HepG2 (cell line): ENCODE measurements around the gene NPPB. TPM values are rescaled to one million over a fixed set of nuclear protein-coding genes. Genes with fewer than 3 reads are reported as not detected.

Experiments used
- ATAC-seq: fragments of 200-7000 bp; cut with Tn5 transposase; 3 replicates; pipeline ENCODE4 v1.9.1; 2020; ENCODE audit warnings: mild to moderate bottlenecking, moderate library complexity
- BruUV-seq: library from RNA; stranded (reverse); fragments of 400-500 nt; replicated peaks from 2 replicates; lab custom pipeline; 2021; lab: Mats Ljungman, UMichigan
- CTCF ChIA-PET: fragments of 300-600 bp; formaldehyde crosslinking; extraction: SDS; loops from one replicate; lab custom pipeline; 2021; ENCODE audit warnings: low total read pairs, inconsistent platforms, low intra/inter-chr PET ratio; lab: Yijun Ruan, JAX
- POLR2A ChIA-PET: fragments of 350-600 bp; sonication (Branson Sonifier 250); formaldehyde crosslinking; loops from one replicate; lab custom pipeline; 2020; ENCODE audit warnings: antibody characterized with exemption, inconsistent platforms; lab: Yijun Ruan, JAX
- DNase-seq: peaks from one replicate; pipeline ENCODE4 v3.0.0-alpha.2; 2015; ENCODE audit warnings: low spot score
- FAIRE-seq: peaks from 3 replicates; lab custom pipeline; 2011; peaks lifted over from hg19 to GRCh38; lab: Jason Lieb, UNC
- H2AFZ ChIP-seq: one replicate; pipeline ENCODE4 v1.6.1; 2011; ENCODE audit warnings: low read length, inconsistent platforms
- H3K27ac ChIP-seq: fragments of 300-600 bp; 3 replicates; pipeline ENCODE4 v1.8.0; 2011; ENCODE audit warnings: mixed run types, mild to moderate bottlenecking, mixed read lengths, low read length, inconsistent platforms; ENCODE audit not compliant: insufficient read depth; ENCODE audit errors: extremely low read length
- H3K27me3 ChIP-seq, 2 experiments: fragments of 200-600 bp in 1 of 2; 2 replicates in 1 of 2; 3 replicates in 1 of 2; pipeline versions ENCODE4 v1.6.0 to v1.8.0; 2011; ENCODE audit warnings: low read length in 2 of 2, mild to moderate bottlenecking in 2 of 2, moderate library complexity in 2 of 2, inconsistent platforms in 1 of 2; ENCODE audit not compliant: insufficient read depth in 2 of 2, control insufficient read depth in 1 of 2
- H3K36me3 ChIP-seq, 2 experiments: fragments of 200-600 bp in 1 of 2; replicated peaks in 1 of 2; 2 replicates in 1 of 2; 3 replicates in 1 of 2; pipeline versions ENCODE4 v1.5.1 to v1.8.0; 2011; ENCODE audit warnings: low read length in 2 of 2, inconsistent platforms in 1 of 2; ENCODE audit not compliant: insufficient read depth in 2 of 2, control insufficient read depth in 1 of 2
- H3K4me1 ChIP-seq: 2 replicates; pipeline ENCODE4 v1.5.1; 2012; ENCODE audit warnings: low read length, inconsistent platforms; ENCODE audit not compliant: insufficient read depth
- H3K4me2 ChIP-seq: 2 replicates; pipeline ENCODE4 v1.6.0; 2011; ENCODE audit warnings: low read depth, low read length, inconsistent platforms
- H3K4me3 ChIP-seq, 3 experiments: fragments of 200-600 bp in 1 of 3; sonication (generic), shearing (Covaris generic) in 1 of 3; replicated peaks in 1 of 3; 2 replicates each; pipeline ENCODE4 v1.5.1; 2011 to 2016; ENCODE audit warnings: low read length in 3 of 3, inconsistent platforms in 2 of 3, low read depth in 2 of 3, mild to moderate bottlenecking in 2 of 3, control low read depth in 1 of 3, mixed read lengths in 1 of 3; ENCODE audit not compliant: insufficient read depth in 1 of 3
- H3K79me2 ChIP-seq: one replicate; pipeline ENCODE4 v1.6.1; 2011; ENCODE audit warnings: low read length, inconsistent platforms; ENCODE audit not compliant: insufficient read depth
- H3K9ac ChIP-seq: 2 replicates; pipeline ENCODE4 v1.6.0; 2011; ENCODE audit warnings: mild to moderate bottlenecking, low read depth, low read length, inconsistent platforms; ENCODE audit not compliant: insufficient read depth
- H3K9me3 ChIP-seq: 2 replicates; pipeline ENCODE4 v1.5.1; 2012; ENCODE audit warnings: mild to moderate bottlenecking, low read length
- H4K20me1 ChIP-seq: 2 replicates; pipeline ENCODE4 v1.6.0; 2011; ENCODE audit warnings: inconsistent platforms, mild to moderate bottlenecking, low read length, moderate library complexity; ENCODE audit not compliant: insufficient read depth
- AGO2 ChIP-seq: fragments of 200-400 bp; formaldehyde crosslinking; optimal IDR thresholded peaks from 2 replicates; pipeline ENCODE3; 2017; ENCODE audit warnings: mild to moderate bottlenecking, low read depth, low read length, moderate library complexity
- FLYWCH1 ChIP-seq: sonication (generic); formaldehyde crosslinking; IDR thresholded peaks from 2 replicates; pipeline ENCODE4 v1.8.1; 2023; ENCODE audit warnings: mild to moderate bottlenecking, missing genetic modification reagents
- HOXA7 ChIP-seq: sonication (generic); formaldehyde crosslinking; IDR thresholded peaks from 2 replicates; pipeline ENCODE4 v1.8.1; 2022; ENCODE audit warnings: mild to moderate bottlenecking, missing genetic modification reagents, moderate library complexity
- KLF9 ChIP-seq: IDR thresholded peaks from 2 replicates; pipeline ENCODE4 v1.6.1; 2016; ENCODE audit warnings: low read depth
- MTA3 ChIP-seq: sonication (generic); formaldehyde crosslinking; IDR thresholded peaks from 2 replicates; pipeline ENCODE4 v1.4.0; 2020; ENCODE audit warnings: missing genetic modification reagents
- NAIF1 ChIP-seq: sonication (generic); formaldehyde crosslinking; IDR thresholded peaks from 2 replicates; pipeline ENCODE4 v1.5.0; 2020; ENCODE audit warnings: mild to moderate bottlenecking, missing genetic modification reagents, borderline replicate concordance
- NFKB2 ChIP-seq: sonication (generic); formaldehyde crosslinking; IDR thresholded peaks from 2 replicates; pipeline ENCODE4 v1.4.0; 2020; ENCODE audit warnings: missing genetic modification reagents, borderline replicate concordance
- POLR2A ChIP-seq, 2 experiments: IDR thresholded peaks; 2 replicates each; pipeline ENCODE4 v1.6.1; 2011; ENCODE audit warnings: low read depth in 2 of 2, low read length in 2 of 2, mild to moderate bottlenecking in 1 of 2, moderate library complexity in 1 of 2; ENCODE audit not compliant: insufficient read depth in 1 of 2
- REL ChIP-seq: sonication (generic); formaldehyde crosslinking; conservative IDR thresholded peaks from 2 replicates; pipeline ENCODE4 v1.8.0; 2022; ENCODE audit warnings: mild to moderate bottlenecking, missing genetic modification reagents, moderate library complexity
- SIN3A ChIP-seq: IDR thresholded peaks from 2 replicates; pipeline ENCODE4 v1.6.1; 2011; ENCODE audit warnings: low read depth, mild to moderate bottlenecking, control low read depth, low read length, borderline replicate concordance
- SIX4 ChIP-seq: sonication (generic); formaldehyde crosslinking; IDR thresholded peaks from 2 replicates; pipeline ENCODE4 v1.4.0; 2020; ENCODE audit warnings: missing genetic modification reagents
- ZIK1 ChIP-seq: sonication (generic); formaldehyde crosslinking; IDR thresholded peaks from 2 replicates; pipeline ENCODE4 v1.5.0; 2020; ENCODE audit warnings: mild to moderate bottlenecking, low read depth, missing genetic modification reagents, borderline replicate concordance
- ZNF256 ChIP-seq: sonication (generic); formaldehyde crosslinking; conservative IDR thresholded peaks from 2 replicates; pipeline ENCODE4 v1.4.0; 2020; ENCODE audit warnings: missing genetic modification reagents
- ZNF343 ChIP-seq: sonication (generic); formaldehyde crosslinking; IDR thresholded peaks from 2 replicates; pipeline ENCODE4 v1.4.0; 2020; ENCODE audit warnings: mild to moderate bottlenecking, missing genetic modification reagents
- ZNF468 ChIP-seq: sonication (generic); formaldehyde crosslinking; IDR thresholded peaks from 2 replicates; pipeline ENCODE4 v1.8.0; 2022; ENCODE audit warnings: mild to moderate bottlenecking, moderate library complexity, missing genetic modification reagents
- ZNF629 ChIP-seq: sonication (generic); formaldehyde crosslinking; conservative IDR thresholded peaks from 2 replicates; pipeline ENCODE4 v1.5.0; 2020; ENCODE audit warnings: missing genetic modification reagents
- ZNF703 ChIP-seq: sonication (generic); formaldehyde crosslinking; IDR thresholded peaks from 2 replicates; pipeline ENCODE4 v1.5.1; 2020; ENCODE audit warnings: missing genetic modification reagents, mild to moderate bottlenecking, moderate library complexity, borderline replicate concordance
- ZNF776 ChIP-seq: sonication (generic); formaldehyde crosslinking; IDR thresholded peaks from 2 replicates; pipeline ENCODE4 v1.4.0; 2020; ENCODE audit warnings: mild to moderate bottlenecking, missing genetic modification reagents
- WGBS: methylation state at CpG from one replicate; pipeline ENCODE4 v1.1.6; 2017; ENCODE audit warnings: low lambda C conversion rate; 5-methylcytosine and 5-hydroxymethylcytosine counted together
- in situ Hi-C: cut with HindIII; loops from 2 replicates; pipeline ENCODE4 v1.10.0; 2017; ENCODE audit warnings: low pct_unique_long_range_greater_than_20kb; ENCODE audit not compliant: extremely low pct_ligation_motif_present
- intact Hi-C: fragments of 100-400 bp; cut with micrococcal nuclease; formaldehyde crosslinking; loops from one replicate; pipeline ENCODE4 v1.10.0; 2022; ENCODE audit not compliant: unreplicated experiment
- polyA plus RNA-seq, 8 experiments: library from polyadenylated mRNA; depleted of rRNA in 3 of 8; stranded (reverse) in 7 of 8; unstranded in 1 of 8; fragments of >200 nt; fragmentation: Illumina TruSeq in 4 of 8; extraction: Trizol in 4 of 8; gene quantifications; 2 replicates each; pipeline versions ENCODE4 v1.2.1 to v1.2.3, GENCODE V29; 2011 to 2016; ENCODE audit warnings: low read depth in 4 of 8, missing spikeins in 1 of 8, mixed read lengths in 1 of 8; ENCODE audit not compliant: insufficient read depth in 1 of 8
- total RNA-seq, 5 experiments: library from RNA; depleted of rRNA; stranded (reverse); fragments of >200 nt; fragmentation: Illumina TruSeq; extraction: Trizol; gene quantifications; 2 replicates each; pipeline ENCODE4 v1.2.3, GENCODE V29; 2016; ENCODE audit warnings: low read depth in 1 of 5
- TF ChIP-seq, protein P1 (sequence below): sonication (generic); formaldehyde crosslinking; IDR thresholded peaks from 2 replicates; pipeline ENCODE4 v1.8.0; 2022; ENCODE audit warnings: mild to moderate bottlenecking, missing genetic modification reagents, moderate library complexity
- TF ChIP-seq, protein P2 (sequence below): sonication (generic); formaldehyde crosslinking; IDR thresholded peaks from 2 replicates; pipeline ENCODE4 v1.4.0; 2020; ENCODE audit warnings: missing genetic modification reagents
- TF ChIP-seq, protein P3 (sequence below): sonication (generic); formaldehyde crosslinking; IDR thresholded peaks from 2 replicates; pipeline ENCODE4 v1.4.0; 2020; ENCODE audit warnings: mild to moderate bottlenecking, missing genetic modification reagents
- TF ChIP-seq, protein P4 (sequence below): sonication (generic); formaldehyde crosslinking; IDR thresholded peaks from 2 replicates; pipeline ENCODE4 v1.4.0; 2020; ENCODE audit warnings: mild to moderate bottlenecking, missing genetic modification reagents

NPPB gene
- total and polyA plus RNA-seq, 2 of the 13 experiments (the other 11 are each of a cell fraction or from before 2014, with no cell fraction given) = 1.9 TPM; not detected in 1

DNA sequence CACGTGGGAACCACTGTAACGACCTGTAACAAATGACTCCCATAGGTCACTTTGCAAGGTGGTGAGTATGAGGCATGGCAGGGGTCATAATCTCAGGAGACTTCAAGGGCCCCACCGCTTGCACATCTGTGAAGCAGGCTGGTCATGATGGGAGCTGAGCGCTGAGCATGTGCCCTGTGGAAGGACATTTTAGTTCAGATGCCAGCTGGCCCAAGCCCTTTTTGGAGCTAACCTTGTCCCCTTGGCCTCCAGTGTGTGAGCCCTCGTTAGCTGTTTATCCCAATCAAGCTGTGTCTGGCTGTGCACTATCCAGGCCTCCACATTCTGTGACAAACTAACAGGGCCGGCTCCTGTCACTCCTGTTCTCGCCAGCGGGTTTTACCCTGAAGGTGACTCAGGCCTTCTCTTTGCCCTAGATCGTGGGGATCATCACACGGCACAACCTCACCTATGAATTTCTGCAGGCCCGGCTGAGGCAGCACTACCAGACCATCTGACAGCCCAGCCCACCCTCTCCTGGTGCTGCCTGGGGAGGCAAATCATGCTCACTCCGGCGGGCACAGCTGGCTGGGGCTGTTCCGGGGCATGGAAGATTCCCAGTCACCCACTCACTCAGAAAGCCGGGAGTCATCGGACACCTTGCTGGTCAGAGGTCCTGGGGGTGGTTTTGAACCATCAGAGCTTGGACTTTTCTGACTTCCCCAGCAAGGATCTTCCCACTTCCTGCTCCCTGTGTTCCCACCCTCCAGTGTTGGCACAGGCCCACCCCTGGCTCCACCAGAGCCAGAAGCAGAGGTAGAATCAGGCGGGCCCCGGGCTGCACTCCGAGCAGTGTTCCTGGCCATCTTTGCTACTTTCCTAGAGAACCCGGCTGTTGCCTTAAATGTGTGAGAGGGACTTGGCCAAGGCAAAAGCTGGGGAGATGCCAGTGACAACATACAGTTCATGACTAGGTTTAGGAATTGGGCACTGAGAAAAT lies 18.7 kb downstream of the NPPB start:
- DNase-seq (no peak), FAIRE-seq (no peak), ATAC-seq (no peak)
- no peaks in the 10 kb centered on the region for H3K27me3 ChIP-seq
- no TSS peak for BruUV-seq
- no peak overlapping the region for H3K9ac ChIP-seq
- no peaks in the 10 kb centered on the region for H3K9me3 ChIP-seq
- 96% methylated on average over 11 of the region's 20 CpGs for WGBS
- in situ Hi-C loops = loop anchor here (5.0 to 10.0 kb wide), 2 partner anchors 57 to 125 kb away; no protein-coding TSS in a partner anchor
- no peaks in the 10 kb centered on the region for H4K20me1 ChIP-seq
- no peak overlapping the region for H3K4me2 ChIP-seq
- intact Hi-C loops = loop anchor here (2.0 to 5.0 kb wide), 2 partner anchors 67 to 127 kb away; no protein-coding TSS in a partner anchor
- no peak overlapping the region for H2AFZ ChIP-seq
- peaks cover 35 to 72% of the 10 kb centered on the region in 2 experiments for H3K36me3 ChIP-seq
- no peaks in the 10 kb centered on the region for H3K79me2 ChIP-seq
- ChIA-PET POLR2A (interaction anchor here (4.4 kb wide), 1 partner anchor 69 kb away, joined by 53 read pairs; no protein-coding TSS in a partner anchor), CTCF (interaction anchor here (1.4 to 4.1 kb wide), 4 partner anchors 52 to 127 kb away, joined by 4 to 46 read pairs (median 16); no protein-coding TSS in a partner anchor)
- H3K4me3 ChIP-seq = no peak overlapping the region
- peak overlapping the region; percentile 94 for H3K27ac ChIP-seq
- peaks cover 61% of the 10 kb centered on the region for H3K4me1 ChIP-seq
- TF ChIP-seq, protein P1, sequence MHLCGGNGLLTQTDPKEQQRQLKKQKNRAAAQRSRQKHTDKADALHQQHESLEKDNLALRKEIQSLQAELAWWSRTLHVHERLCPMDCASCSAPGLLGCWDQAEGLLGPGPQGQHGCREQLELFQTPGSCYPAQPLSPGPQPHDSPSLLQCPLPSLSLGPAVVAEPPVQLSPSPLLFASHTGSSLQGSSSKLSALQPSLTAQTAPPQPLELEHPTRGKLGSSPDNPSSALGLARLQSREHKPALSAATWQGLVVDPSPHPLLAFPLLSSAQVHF (CRISPR knock-in tag) = no peak
- TF ChIP-seq ZIK1 (CRISPR knock-in tag) (no peak), AGO2 (peak; percentile 36), SIX4 (CRISPR knock-in tag) (no peak), ZNF256 (CRISPR knock-in tag) (no peak), ZNF343 (CRISPR knock-in tag) (no peak), ZNF468 (no peak), REL (no peak), NAIF1 (no peak), HOXA7 (CRISPR knock-in tag) (no peak), FLYWCH1 (CRISPR knock-in tag) (no peak), MTA3 (CRISPR knock-in tag) (no peak), ZNF629 (CRISPR knock-in tag) (no peak), POLR2A (IDR thresholded peaks at IDR 0.05; ENCODE audit: insufficient read depth in 1 of 2, low read depth in 2 of 2, low read length in 2 of 2) (0 out of 4 replicates have a peak, but pooled peaks of 1 of the 2 experiments have one; percentile 14), SIN3A (no peak), ZNF776 (CRISPR knock-in tag) (no peak), NFKB2 (0 out of 2 replicates have a peak, but pooled peaks have one; percentile 17), KLF9 (CRISPR knock-in tag) (no peak), ZNF703 (no peak)
- TF ChIP-seq, protein P2, sequence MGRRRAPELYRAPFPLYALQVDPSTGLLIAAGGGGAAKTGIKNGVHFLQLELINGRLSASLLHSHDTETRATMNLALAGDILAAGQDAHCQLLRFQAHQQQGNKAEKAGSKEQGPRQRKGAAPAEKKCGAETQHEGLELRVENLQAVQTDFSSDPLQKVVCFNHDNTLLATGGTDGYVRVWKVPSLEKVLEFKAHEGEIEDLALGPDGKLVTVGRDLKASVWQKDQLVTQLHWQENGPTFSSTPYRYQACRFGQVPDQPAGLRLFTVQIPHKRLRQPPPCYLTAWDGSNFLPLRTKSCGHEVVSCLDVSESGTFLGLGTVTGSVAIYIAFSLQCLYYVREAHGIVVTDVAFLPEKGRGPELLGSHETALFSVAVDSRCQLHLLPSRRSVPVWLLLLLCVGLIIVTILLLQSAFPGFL (CRISPR knock-in tag) = no peak
- TF ChIP-seq, protein P3, sequence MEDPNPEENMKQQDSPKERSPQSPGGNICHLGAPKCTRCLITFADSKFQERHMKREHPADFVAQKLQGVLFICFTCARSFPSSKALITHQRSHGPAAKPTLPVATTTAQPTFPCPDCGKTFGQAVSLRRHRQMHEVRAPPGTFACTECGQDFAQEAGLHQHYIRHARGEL = no peak
- TF ChIP-seq, protein P4, sequence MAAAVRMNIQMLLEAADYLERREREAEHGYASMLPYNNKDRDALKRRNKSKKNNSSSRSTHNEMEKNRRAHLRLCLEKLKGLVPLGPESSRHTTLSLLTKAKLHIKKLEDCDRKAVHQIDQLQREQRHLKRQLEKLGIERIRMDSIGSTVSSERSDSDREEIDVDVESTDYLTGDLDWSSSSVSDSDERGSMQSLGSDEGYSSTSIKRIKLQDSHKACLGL = no peak
